ENCODE data around the gene COL5A3. TPM values are rescaled to one million over a fixed set of nuclear protein-coding genes. Genes with fewer than 3 reads are reported as not detected.

Gene COL5A3
- total and polyA plus RNA-seq, 2 experiments from 2014 or later = 1.0 to 1.2 TPM

GRCh38 chr19:10021863-10022262 lies 11.6 kb upstream of the COL5A3 start:
- Histone ChIP-seq H2AFZ (no peak overlapping the region), H3K27me3 (ENCODE audit: insufficient read depth) (peaks cover 5% of the 10 kb centered on the region; the same call in 1 of the 2 replicates), H3K27ac (ENCODE audit: low read depth) (no peak overlapping the region), H3K9me2 (ENCODE audit: insufficient read depth) (no peaks in the 10 kb centered on the region), H3F3A (replicated peaks; ENCODE audit: low read depth) (no peaks in the 10 kb centered on the region), H3K79me2 (replicated peaks; ENCODE audit: insufficient read depth) (no peaks in the 10 kb centered on the region), H3K36me3 (ENCODE audit: insufficient read depth) (no peaks in the 10 kb centered on the region), H3K4me1 (ENCODE audit: insufficient read depth) (peaks cover under 1% of the 10 kb centered on the region), H3K4me3 (no peak overlapping the region), H4K20me1 (replicated peaks; ENCODE audit: insufficient read depth) (no peaks in the 10 kb centered on the region), H3K4me2 (no peak overlapping the region)
- DNase-seq (ENCODE audit: low spot score) = no peak
- H3K4me3 Mint-ChIP-seq = no peak overlapping the region
- no peak overlapping the region for H3K27ac Mint-ChIP-seq
- TF ChIP-seq ZNF331 (CRISPR knock-in tag; IDR thresholded peaks at IDR 0.05; ENCODE audit: low read depth) (no peak), EZH2 (IDR thresholded peaks at IDR 0.05; ENCODE audit: low read depth, unreplicated experiment) (no peak), CREB1 (CRISPR knock-in tag; IDR thresholded peaks at IDR 0.05; ENCODE audit: low read depth) (no peak), CTCF (conservative IDR thresholded peaks at IDR 0.05; ENCODE audit: low read depth in 2 of 2) (no peak), REST (IDR thresholded peaks at IDR 0.05; ENCODE audit: unreplicated experiment) (no peak), POLR2AphosphoS5 (IDR thresholded peaks at IDR 0.05; ENCODE audit: low read depth) (no peak), STAT1 (IDR thresholded peaks at IDR 0.05; ENCODE audit: unreplicated experiment) (no peak), NANOG (IDR thresholded peaks at IDR 0.05; ENCODE audit: borderline replicate concordance) (no peak), JUNB (IDR thresholded peaks at IDR 0.05; ENCODE audit: unreplicated experiment) (no peak), EZH2phosphoT487 (IDR thresholded peaks at IDR 0.05; ENCODE audit: unreplicated experiment) (no peak), ZNF462 (CRISPR knock-in tag; IDR thresholded peaks at IDR 0.05) (no peak), ETS1 (IDR thresholded peaks at IDR 0.05) (no peak), ZNF114 (CRISPR knock-in tag; IDR thresholded peaks at IDR 0.05) (no peak)
- H3K36me3 Mint-ChIP-seq (ENCODE audit: low read depth) = no peaks in the 10 kb centered on the region; the same call in 2 of the 3 replicates
- H3K4me1 Mint-ChIP-seq = no peaks in the 10 kb centered on the region
- H3K27me3 Mint-ChIP-seq (ENCODE audit: insufficient read depth, low read depth, poor library complexity) = peaks cover 7% of the 10 kb centered on the region
- no peak for ATAC-seq
- H3K9me3 Mint-ChIP-seq = no peaks in the 10 kb centered on the region
